Measurements from ENCODE around the gene TXNDC9. TPM values are rescaled to one million over a fixed set of nuclear protein-coding genes. Genes with fewer than 3 reads are reported as not detected.

Gene TXNDC9, protein sequence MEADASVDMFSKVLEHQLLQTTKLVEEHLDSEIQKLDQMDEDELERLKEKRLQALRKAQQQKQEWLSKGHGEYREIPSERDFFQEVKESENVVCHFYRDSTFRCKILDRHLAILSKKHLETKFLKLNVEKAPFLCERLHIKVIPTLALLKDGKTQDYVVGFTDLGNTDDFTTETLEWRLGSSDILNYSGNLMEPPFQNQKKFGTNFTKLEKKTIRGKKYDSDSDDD
- 8.2 and 41.6 TPM in 2 replicates for total RNA-seq (ENCODE audit: low replicate concordance)

DNA sequence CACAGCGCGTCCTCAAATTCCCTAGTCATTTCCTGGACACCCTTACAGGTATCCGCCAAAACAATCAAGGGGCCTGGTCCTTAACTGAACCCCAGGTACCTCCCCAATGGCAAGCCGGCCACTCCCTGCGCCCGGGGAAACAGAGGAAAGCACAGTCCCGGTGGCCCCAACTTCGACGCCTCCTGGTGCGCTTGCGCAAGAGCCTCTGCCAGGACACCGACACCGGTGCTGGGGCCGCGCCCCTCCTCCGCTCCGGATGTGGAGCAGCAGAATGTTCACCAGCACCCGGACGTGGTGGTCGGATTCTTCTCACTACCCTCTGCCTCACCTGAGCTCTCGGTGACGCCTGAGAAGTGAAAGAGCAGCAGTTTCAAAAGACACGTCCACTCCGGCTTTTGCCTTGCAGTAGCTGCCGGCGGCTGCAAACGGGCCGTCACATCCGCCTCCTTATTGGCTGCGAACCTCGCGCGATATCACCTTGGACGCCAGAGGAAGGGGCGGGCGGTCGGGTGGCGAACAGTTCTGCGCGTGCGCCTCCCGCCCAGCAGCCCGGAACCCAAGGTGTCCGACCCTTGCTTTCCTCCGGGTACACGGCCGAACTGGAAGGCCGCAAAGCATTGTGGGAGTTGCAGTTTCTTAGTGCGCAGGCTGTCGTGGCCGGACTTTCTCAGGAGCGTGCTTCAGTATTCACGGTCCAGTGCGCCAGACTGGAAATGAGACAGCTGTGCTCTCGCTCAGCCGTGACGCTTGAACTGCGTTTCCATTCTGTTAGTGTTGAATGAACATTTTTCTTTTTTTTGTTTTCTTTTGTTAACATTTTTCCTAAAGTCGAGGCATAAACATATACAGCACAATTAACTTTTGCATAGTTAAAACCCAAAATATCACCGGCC is at the start of gene TXNDC9:
TXNDC9 (minus strand) TSS at position 423 of the 893 bp plus-strand sequence. CDS start 3,123 bp downstream, outside the sequence.

DNA sequence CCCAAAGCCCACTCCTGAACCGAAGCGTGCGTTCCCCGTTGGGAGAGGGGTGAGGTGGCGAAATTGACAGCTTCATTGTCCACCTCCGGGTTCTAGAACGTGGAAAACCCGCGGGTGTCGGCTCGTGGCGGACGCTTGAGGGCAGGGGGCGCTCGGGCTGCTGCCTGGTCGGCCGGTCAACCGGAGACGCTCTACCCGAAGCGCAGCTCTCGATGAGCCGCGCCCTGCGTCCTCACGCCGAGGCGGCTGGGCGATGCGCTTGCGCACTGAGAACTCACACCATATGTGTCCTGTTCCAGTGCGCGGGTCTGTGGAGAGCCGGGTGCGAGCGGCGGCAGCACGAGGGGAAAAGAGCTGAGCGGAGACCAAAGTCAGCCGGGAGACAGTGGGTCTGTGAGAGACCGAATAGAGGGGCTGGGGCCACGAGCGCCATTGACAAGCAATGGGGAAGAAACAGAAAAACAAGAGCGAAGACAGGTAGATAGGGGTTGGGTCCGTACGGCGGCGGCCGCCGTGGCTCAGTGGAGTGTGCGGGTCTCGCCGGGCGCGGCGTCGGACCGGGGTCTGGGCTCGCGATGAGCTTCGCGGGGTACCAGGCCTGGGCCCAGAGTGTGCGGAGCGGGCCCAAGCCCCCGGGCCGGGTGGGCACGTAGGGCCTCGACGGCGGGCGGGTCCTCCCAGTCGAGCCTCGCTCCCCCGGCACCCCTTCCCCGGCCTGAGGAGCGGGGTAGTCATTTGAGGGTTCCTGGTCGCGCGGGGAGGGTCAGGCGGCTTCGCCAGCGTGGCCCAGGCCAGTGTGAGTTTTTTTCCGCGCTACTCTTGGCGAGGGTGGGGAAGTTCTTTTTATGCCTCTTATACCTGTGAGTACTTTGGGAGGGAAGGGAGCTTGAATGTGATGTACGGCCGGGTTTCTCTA is 1.2 kb upstream of the TXNDC9 start, which contains the start of gene EIF5B:
EIF5B (plus strand) TSS at position 277 of the 916 bp plus-strand sequence; CDS start at position 443, 166 bp downstream.

DNA sequence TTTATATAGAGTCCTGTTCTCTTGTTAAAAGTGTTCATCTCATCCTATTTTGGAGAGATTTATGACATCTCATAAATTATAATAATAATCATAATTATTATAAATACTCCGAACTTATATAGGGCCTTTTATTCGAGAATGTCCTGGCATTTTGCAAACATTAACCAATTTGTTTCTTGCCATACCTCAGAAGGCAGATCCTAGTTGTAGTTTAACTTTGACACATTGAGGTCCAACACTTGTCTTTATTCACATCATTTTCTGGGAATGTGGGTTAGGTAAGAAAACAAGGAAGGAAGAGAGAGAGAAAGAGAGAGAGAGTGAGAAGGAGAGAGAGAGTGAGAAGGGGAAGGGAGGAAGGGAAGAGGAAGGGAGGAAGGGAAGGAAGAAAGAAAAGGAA is 35.0 kb downstream of the TXNDC9 start, which contains the start of gene LYG1:
LYG1 (minus strand) TSS at position 101 of the 400 bp plus-strand sequence. CDS start 5,527 bp downstream, outside the sequence.

Other genes with a start within 250 kb of the TXNDC9 start
- gene C2orf15, start 194.6 kb downstream of the TXNDC9 start, total RNA-seq (ENCODE audit: low replicate concordance): 0.12 TPM in 1 of 2 replicates, not detected in the other
- 2.3 and 2.5 TPM in 2 replicates for gene TSGA10, start 181.4 kb downstream of the TXNDC9 start, total RNA-seq (ENCODE audit: low replicate concordance)
- gene LIPT1, start 181.4 kb downstream of the TXNDC9 start, total RNA-seq (ENCODE audit: low replicate concordance): 3.7 and 8.0 TPM in 2 replicates
- gene MITD1, start 155.3 kb downstream of the TXNDC9 start, total RNA-seq (ENCODE audit: low replicate concordance): 18.9 and 28.9 TPM in 2 replicates
- 13.6 and 31.0 TPM in 2 replicates for gene MRPL30, start 155.1 kb downstream of the TXNDC9 start, total RNA-seq (ENCODE audit: low replicate concordance)
- not detected in 2 replicates for gene LYG2, start 80.7 kb downstream of the TXNDC9 start, total RNA-seq (ENCODE audit: low replicate concordance)
- gene LYG1, start 35.1 kb downstream of the TXNDC9 start, total RNA-seq (ENCODE audit: low replicate concordance): not detected in 2 replicates
- gene EIF5B, start 1.1 kb upstream of the TXNDC9 start, total RNA-seq (ENCODE audit: low replicate concordance): 22.8 and 23.9 TPM in 2 replicates
- gene REV1, start 153.7 kb upstream of the TXNDC9 start, total RNA-seq (ENCODE audit: low replicate concordance): 26.2 and 36.4 TPM in 2 replicates

Measured in smooth muscle cell of the coronary artery (primary cell).